WTC11 (cell line): Measurements from ENCODE around the gene TBRG4. TPM values are rescaled to one million over a fixed set of nuclear protein-coding genes. Genes with fewer than 3 reads are reported as not detected.

Source experiments
- ATAC-seq: fragments of 200-7000 bp; cut with Tn5 transposase; 2 replicates; pipeline ENCODE4 v1.10.0; 2021; ENCODE audit warnings: mild to moderate bottlenecking, moderate library complexity
- CTCF ChIA-PET: fragments of 300-600 bp; sonication (Branson Sonifier 250); formaldehyde crosslinking; loops from one replicate; lab custom pipeline; 2021; ENCODE audit warnings: antibody characterized with exemption; lab: Charles Lee
- POLR2A ChIA-PET: fragments of 350-600 bp; sonication (Branson Sonifier 250); formaldehyde crosslinking; loops from one replicate; lab custom pipeline; 2021; ENCODE audit warnings: antibody characterized with exemption; lab: Charles Lee
- DNase-seq: peaks from one replicate; pipeline ENCODE4 v3.0.0; 2021; ENCODE audit warnings: low spot score
- H3K27ac Mint-ChIP-seq: 2 replicates; pipeline ENCODE4 v1.8.0; 2021; ENCODE audit warnings: mixed read lengths
- H3K27me3 Mint-ChIP-seq: 2 replicates; pipeline ENCODE4 v1.8.0; 2021; ENCODE audit warnings: low read depth, mild to moderate bottlenecking, moderate library complexity, mixed read lengths
- H3K36me3 Mint-ChIP-seq: 2 replicates; pipeline ENCODE4 v1.8.0; 2021; ENCODE audit warnings: mixed read lengths
- H3K4me1 Mint-ChIP-seq: 2 replicates; pipeline ENCODE4 v1.8.0; 2022; ENCODE audit warnings: mixed read lengths
- H3K4me3 Mint-ChIP-seq: 2 replicates; pipeline ENCODE4 v1.8.0; 2021; ENCODE audit warnings: mild to moderate bottlenecking, moderate library complexity, mixed read lengths
- H3K9me3 Mint-ChIP-seq: 2 replicates; pipeline ENCODE4 v1.8.0; 2021; ENCODE audit warnings: mixed read lengths
- ATF1 ChIP-seq: sonication (generic); formaldehyde crosslinking; IDR thresholded peaks from 2 replicates; pipeline ENCODE4 v1.8.1; 2023; ENCODE audit warnings: mild to moderate bottlenecking, moderate library complexity, missing genetic modification reagents
- EMX1 ChIP-seq: fragments of 250-450 bp; sonication (Bioruptor Pico); IDR thresholded peaks from 2 replicates; pipeline ENCODE4 v1.8.0; 2021; ENCODE audit warnings: mild to moderate bottlenecking
- ESRRA ChIP-seq: sonication (generic); formaldehyde crosslinking; IDR thresholded peaks from 2 replicates; pipeline ENCODE4 v1.8.1; 2022; ENCODE audit warnings: mild to moderate bottlenecking, missing genetic modification reagents, borderline replicate concordance
- GTF2I ChIP-seq: fragments of 250-450 bp; sonication (Bioruptor Pico); conservative IDR thresholded peaks from 2 replicates; pipeline ENCODE4 v1.4.0; 2021; ENCODE audit warnings: mild to moderate bottlenecking
- SMAD3 ChIP-seq: sonication (generic); formaldehyde crosslinking; IDR thresholded peaks from 2 replicates; pipeline ENCODE4 v1.8.0; 2022; ENCODE audit warnings: missing genetic modification reagents, mild to moderate bottlenecking, borderline replicate concordance
- TP53 ChIP-seq: sonication (generic); formaldehyde crosslinking; IDR thresholded peaks from 2 replicates; pipeline ENCODE4 v1.8.1; 2023; ENCODE audit warnings: mild to moderate bottlenecking, missing genetic modification reagents
- total RNA-seq: library from RNA; stranded (reverse); gene quantifications from 3 replicates; pipeline ENCODE4 v1.2.3, GENCODE V29; 2021
- TF ChIP-seq, protein P1 (sequence below): sonication (generic); formaldehyde crosslinking; IDR thresholded peaks from 2 replicates; pipeline ENCODE4 v1.8.1; 2023; ENCODE audit warnings: mild to moderate bottlenecking, moderate library complexity, missing genetic modification reagents
- TF ChIP-seq, protein P2 (sequence below): sonication (generic); formaldehyde crosslinking; IDR thresholded peaks from 2 replicates; pipeline ENCODE4 v1.8.0; 2022; ENCODE audit warnings: missing genetic modification reagents
- TF ChIP-seq, protein P3 (sequence below): sonication (generic); formaldehyde crosslinking; IDR thresholded peaks from 2 replicates; pipeline ENCODE4 v1.8.1; 2023; ENCODE audit warnings: mild to moderate bottlenecking, missing genetic modification reagents, borderline replicate concordance
- TF ChIP-seq, protein P4 (sequence below): sonication (generic); formaldehyde crosslinking; IDR thresholded peaks from 2 replicates; pipeline ENCODE4 v1.8.1; 2023; ENCODE audit warnings: mild to moderate bottlenecking, missing genetic modification reagents, moderate library complexity
- TF ChIP-seq, protein P5 (sequence below): fragments of 200-600 bp; IDR thresholded peaks from 2 replicates; pipeline ENCODE4 v1.8.0; 2022; ENCODE audit warnings: antibody characterized with exemption
- TF ChIP-seq, protein P6 (sequence below): fragments of 250-450 bp; sonication (Bioruptor Pico); IDR thresholded peaks from 2 replicates; pipeline ENCODE4 v1.9.0; 2021; ENCODE audit warnings: moderate library complexity, mild to moderate bottlenecking, inconsistent platforms, borderline replicate concordance
- TF ChIP-seq, protein P7 (sequence below): sonication (generic); formaldehyde crosslinking; IDR thresholded peaks from 2 replicates; pipeline ENCODE4 v1.8.1; 2022; ENCODE audit warnings: low read depth, missing genetic modification reagents, borderline replicate concordance
- TF ChIP-seq, protein P8 (sequence below): sonication (generic); formaldehyde crosslinking; IDR thresholded peaks from 2 replicates; pipeline ENCODE4 v1.8.1; 2023; ENCODE audit warnings: mild to moderate bottlenecking, missing genetic modification reagents

Gene TBRG4
- total RNA-seq, 1 experiment from 2014 or later = 167 TPM

DNA sequence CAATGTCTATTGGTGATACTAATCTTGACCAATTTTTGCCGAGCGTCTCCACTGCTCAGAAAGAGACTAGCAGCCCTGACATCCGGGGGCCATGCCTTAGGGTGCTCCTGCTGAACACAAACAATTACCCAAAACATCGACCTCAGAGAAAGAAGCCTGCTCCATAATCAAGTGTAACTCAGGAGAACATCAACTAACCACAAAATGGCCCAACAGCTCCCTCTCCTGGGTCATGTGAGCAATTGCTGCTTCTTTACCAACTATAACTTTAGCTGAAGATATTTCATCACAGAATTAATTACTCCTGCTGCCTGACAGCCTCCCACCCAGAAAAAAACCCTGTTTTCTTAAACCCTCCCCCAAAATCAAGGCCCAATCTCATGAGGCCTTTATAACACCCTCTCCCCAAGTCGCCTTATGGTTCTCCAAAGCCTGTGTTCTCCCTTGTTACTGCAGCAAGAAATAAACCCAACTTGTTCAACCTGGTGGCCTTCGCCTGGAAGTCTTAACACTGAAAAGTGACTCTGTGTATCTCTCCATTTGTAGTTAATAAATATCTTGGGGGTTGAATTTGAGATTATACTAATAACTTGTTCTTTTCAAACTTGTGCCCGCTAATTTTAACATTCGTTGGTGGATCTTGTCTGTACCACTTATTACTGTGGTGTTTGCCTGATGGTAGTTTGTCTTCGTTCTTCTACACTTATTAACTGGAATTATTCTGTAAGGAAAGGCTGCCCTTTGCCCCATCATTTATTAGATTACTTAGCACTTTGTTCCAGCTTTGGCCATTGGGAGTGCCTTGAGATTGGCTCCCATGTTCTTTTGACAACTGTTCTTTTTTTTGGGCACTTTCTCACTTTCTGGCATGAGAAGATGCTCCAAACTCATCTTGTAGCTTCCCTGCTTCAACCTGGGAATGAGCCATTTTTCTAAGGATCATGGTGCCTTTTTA, 24.9 kb upstream of the TBRG4 start:
- peak; percentile 52 for DNase-seq
- no peak overlapping the region for H3K27ac Mint-ChIP-seq

More for the DNA sequence above, 24.9 kb upstream of the TBRG4 start:
- H3K36me3 Mint-ChIP-seq = no peaks in the 10 kb centered on the region
- POLR2A ChIA-PET = interaction anchor here (0.7 to 1.4 kb wide), 2 partner anchors 25 to 312 kb away, joined by 3 to 4 read pairs; partner anchors contain the start of gene TBRG4
- TF ChIP-seq TP53 (CRISPR knock-in tag) = no peak
- TF ChIP-seq, protein P1, sequence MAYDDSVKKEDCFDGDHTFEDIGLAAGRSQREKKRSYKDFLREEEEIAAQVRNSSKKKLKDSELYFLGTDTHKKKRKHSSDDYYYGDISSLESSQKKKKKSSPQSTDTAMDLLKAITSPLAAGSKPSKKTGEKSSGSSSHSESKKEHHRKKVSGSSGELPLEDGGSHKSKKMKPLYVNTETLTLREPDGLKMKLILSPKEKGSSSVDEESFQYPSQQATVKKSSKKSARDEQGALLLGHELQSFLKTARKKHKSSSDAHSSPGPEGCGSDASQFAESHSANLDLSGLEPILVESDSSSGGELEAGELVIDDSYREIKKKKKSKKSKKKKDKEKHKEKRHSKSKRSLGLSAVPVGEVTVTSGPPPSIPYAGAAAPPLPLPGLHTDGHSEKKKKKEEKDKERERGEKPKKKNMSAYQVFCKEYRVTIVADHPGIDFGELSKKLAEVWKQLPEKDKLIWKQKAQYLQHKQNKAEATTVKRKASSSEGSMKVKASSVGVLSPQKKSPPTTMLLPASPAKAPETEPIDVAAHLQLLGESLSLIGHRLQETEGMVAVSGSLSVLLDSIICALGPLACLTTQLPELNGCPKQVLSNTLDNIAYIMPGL (CRISPR knock-in tag) = no peak
- no peak for TF ChIP-seq SMAD3 (CRISPR knock-in tag)
- TF ChIP-seq, protein P2, sequence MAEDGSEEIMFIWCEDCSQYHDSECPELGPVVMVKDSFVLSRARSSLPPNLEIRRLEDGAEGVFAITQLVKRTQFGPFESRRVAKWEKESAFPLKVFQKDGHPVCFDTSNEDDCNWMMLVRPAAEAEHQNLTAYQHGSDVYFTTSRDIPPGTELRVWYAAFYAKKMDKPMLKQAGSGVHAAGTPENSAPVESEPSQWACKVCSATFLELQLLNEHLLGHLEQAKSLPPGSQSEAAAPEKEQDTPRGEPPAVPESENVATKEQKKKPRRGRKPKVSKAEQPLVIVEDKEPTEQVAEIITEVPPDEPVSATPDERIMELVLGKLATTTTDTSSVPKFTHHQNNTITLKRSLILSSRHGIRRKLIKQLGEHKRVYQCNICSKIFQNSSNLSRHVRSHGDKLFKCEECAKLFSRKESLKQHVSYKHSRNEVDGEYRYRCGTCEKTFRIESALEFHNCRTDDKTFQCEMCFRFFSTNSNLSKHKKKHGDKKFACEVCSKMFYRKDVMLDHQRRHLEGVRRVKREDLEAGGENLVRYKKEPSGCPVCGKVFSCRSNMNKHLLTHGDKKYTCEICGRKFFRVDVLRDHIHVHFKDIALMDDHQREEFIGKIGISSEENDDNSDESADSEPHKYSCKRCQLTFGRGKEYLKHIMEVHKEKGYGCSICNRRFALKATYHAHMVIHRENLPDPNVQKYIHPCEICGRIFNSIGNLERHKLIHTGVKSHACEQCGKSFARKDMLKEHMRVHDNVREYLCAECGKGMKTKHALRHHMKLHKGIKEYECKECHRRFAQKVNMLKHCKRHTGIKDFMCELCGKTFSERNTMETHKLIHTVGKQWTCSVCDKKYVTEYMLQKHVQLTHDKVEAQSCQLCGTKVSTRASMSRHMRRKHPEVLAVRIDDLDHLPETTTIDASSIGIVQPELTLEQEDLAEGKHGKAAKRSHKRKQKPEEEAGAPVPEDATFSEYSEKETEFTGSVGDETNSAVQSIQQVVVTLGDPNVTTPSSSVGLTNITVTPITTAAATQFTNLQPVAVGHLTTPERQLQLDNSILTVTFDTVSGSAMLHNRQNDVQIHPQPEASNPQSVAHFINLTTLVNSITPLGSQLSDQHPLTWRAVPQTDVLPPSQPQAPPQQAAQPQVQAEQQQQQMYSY = no peak
- TF ChIP-seq, protein P3, sequence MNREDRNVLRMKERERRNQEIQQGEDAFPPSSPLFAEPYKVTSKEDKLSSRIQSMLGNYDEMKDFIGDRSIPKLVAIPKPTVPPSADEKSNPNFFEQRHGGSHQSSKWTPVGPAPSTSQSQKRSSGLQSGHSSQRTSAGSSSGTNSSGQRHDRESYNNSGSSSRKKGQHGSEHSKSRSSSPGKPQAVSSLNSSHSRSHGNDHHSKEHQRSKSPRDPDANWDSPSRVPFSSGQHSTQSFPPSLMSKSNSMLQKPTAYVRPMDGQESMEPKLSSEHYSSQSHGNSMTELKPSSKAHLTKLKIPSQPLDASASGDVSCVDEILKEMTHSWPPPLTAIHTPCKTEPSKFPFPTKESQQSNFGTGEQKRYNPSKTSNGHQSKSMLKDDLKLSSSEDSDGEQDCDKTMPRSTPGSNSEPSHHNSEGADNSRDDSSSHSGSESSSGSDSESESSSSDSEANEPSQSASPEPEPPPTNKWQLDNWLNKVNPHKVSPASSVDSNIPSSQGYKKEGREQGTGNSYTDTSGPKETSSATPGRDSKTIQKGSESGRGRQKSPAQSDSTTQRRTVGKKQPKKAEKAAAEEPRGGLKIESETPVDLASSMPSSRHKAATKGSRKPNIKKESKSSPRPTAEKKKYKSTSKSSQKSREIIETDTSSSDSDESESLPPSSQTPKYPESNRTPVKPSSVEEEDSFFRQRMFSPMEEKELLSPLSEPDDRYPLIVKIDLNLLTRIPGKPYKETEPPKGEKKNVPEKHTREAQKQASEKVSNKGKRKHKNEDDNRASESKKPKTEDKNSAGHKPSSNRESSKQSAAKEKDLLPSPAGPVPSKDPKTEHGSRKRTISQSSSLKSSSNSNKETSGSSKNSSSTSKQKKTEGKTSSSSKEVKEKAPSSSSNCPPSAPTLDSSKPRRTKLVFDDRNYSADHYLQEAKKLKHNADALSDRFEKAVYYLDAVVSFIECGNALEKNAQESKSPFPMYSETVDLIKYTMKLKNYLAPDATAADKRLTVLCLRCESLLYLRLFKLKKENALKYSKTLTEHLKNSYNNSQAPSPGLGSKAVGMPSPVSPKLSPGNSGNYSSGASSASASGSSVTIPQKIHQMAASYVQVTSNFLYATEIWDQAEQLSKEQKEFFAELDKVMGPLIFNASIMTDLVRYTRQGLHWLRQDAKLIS (CRISPR knock-in tag) = no peak
- TF ChIP-seq, protein P4, sequence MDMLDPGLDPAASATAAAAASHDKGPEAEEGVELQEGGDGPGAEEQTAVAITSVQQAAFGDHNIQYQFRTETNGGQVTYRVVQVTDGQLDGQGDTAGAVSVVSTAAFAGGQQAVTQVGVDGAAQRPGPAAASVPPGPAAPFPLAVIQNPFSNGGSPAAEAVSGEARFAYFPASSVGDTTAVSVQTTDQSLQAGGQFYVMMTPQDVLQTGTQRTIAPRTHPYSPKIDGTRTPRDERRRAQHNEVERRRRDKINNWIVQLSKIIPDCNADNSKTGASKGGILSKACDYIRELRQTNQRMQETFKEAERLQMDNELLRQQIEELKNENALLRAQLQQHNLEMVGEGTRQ (CRISPR knock-in tag) = 0 out of 2 replicates have a peak, but pooled peaks have one; percentile 19
- TF ChIP-seq GTF2I (CRISPR knock-in tag) = no peak
- TF ChIP-seq ATF1 (CRISPR knock-in tag) = no peak
- TF ChIP-seq EMX1 = no peak
- TF ChIP-seq, protein P5, sequence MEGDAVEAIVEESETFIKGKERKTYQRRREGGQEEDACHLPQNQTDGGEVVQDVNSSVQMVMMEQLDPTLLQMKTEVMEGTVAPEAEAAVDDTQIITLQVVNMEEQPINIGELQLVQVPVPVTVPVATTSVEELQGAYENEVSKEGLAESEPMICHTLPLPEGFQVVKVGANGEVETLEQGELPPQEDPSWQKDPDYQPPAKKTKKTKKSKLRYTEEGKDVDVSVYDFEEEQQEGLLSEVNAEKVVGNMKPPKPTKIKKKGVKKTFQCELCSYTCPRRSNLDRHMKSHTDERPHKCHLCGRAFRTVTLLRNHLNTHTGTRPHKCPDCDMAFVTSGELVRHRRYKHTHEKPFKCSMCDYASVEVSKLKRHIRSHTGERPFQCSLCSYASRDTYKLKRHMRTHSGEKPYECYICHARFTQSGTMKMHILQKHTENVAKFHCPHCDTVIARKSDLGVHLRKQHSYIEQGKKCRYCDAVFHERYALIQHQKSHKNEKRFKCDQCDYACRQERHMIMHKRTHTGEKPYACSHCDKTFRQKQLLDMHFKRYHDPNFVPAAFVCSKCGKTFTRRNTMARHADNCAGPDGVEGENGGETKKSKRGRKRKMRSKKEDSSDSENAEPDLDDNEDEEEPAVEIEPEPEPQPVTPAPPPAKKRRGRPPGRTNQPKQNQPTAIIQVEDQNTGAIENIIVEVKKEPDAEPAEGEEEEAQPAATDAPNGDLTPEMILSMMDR = peak; percentile 75
- TF ChIP-seq, protein P6, sequence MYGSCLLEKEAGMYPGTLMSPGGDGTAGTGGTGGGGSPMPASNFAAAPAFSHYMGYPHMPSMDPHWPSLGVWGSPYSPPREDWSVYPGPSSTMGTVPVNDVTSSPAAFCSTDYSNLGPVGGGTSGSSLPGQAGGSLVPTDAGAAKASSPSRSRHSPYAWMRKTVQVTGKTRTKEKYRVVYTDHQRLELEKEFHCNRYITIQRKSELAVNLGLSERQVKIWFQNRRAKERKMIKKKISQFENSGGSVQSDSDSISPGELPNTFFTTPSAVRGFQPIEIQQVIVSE (CRISPR knock-in tag) = no peak
- TF ChIP-seq, protein P7, sequence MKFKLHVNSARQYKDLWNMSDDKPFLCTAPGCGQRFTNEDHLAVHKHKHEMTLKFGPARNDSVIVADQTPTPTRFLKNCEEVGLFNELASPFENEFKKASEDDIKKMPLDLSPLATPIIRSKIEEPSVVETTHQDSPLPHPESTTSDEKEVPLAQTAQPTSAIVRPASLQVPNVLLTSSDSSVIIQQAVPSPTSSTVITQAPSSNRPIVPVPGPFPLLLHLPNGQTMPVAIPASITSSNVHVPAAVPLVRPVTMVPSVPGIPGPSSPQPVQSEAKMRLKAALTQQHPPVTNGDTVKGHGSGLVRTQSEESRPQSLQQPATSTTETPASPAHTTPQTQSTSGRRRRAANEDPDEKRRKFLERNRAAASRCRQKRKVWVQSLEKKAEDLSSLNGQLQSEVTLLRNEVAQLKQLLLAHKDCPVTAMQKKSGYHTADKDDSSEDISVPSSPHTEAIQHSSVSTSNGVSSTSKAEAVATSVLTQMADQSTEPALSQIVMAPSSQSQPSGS (CRISPR knock-in tag) = no peak
- no peak for TF ChIP-seq ESRRA (CRISPR knock-in tag)
- TF ChIP-seq, protein P8, sequence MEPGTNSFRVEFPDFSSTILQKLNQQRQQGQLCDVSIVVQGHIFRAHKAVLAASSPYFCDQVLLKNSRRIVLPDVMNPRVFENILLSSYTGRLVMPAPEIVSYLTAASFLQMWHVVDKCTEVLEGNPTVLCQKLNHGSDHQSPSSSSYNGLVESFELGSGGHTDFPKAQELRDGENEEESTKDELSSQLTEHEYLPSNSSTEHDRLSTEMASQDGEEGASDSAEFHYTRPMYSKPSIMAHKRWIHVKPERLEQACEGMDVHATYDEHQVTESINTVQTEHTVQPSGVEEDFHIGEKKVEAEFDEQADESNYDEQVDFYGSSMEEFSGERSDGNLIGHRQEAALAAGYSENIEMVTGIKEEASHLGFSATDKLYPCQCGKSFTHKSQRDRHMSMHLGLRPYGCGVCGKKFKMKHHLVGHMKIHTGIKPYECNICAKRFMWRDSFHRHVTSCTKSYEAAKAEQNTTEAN (CRISPR knock-in tag) = no peak
- H3K27me3 Mint-ChIP-seq = no peaks in the 10 kb centered on the region; the same call in 1 of the 2 replicates
- peaks cover 4% of the 10 kb centered on the region for H3K4me1 Mint-ChIP-seq
- H3K4me3 Mint-ChIP-seq = no peak overlapping the region
- ATAC-seq = peak; percentile 80
- CTCF ChIA-PET = interaction anchor here (0.6 to 4.6 kb wide), 47 partner anchors 9 to 788 kb away, joined by 3 to 139 read pairs (median 4); partner anchors contain the start of genes H2AZ2, NACAD and TBRG4
- no peaks in the 10 kb centered on the region for H3K9me3 Mint-ChIP-seq
